Non-pigmented ciliary epithelial cell (primary cell): ENCODE results near the gene KCNK4.

Experiments
- DNase-seq: peaks from one replicate; pipeline ENCODE4 v3.0.0-alpha.2; 2010; ENCODE audit warnings: low read depth

Gene KCNK4

GRCh38 chr11:64291752-64292459 is 804 bp downstream of the KCNK4 start:
- no peak for DNase-seq

- no peak for DNase-seq
Observed at GRCh38 chr11:64292460-64293254, 1.6 kb downstream of the KCNK4 start.

- DNase-seq: no peak
Observed at GRCh38 chr11:64294774-64295173, 3.7 kb downstream of the KCNK4 start.

- no peak for DNase-seq
Observed at GRCh38 chr11:64295760-64296159, 4.7 kb downstream of the KCNK4 start.

- DNase-seq: no peak
Observed at GRCh38 chr11:64296236-64296635, 5.1 kb downstream of the KCNK4 start.

- DNase-seq: no peak
Observed at GRCh38 chr11:64296830-64297698, 6.0 kb downstream of the KCNK4 start.

- DNase-seq: no peak
Observed at GRCh38 chr11:64297699-64298358, 6.7 kb downstream of the KCNK4 start.

- DNase-seq: no peak
Observed at GRCh38 chr11:64298966-64299846, 8.1 kb downstream of the KCNK4 start.

GRCh38 chr11:64299847-64300648 is 8.9 kb downstream of the KCNK4 start, which contains the start of gene CATSPERZ:
TSS of gene CATSPERZ (plus strand) at chr11:64300358. CDS start at chr11:64300411, 53 bp downstream.
- no peak for DNase-seq

GRCh38 chr11:64303109-64304031 is 12.3 kb downstream of the KCNK4 start:
- DNase-seq: no peak

- DNase-seq: no peak
Observed at GRCh38 chr11:64304032-64304315, 12.9 kb downstream of the KCNK4 start.

- no peak for DNase-seq
Observed at GRCh38 chr11:64304316-64305072, 13.4 kb downstream of the KCNK4 start.

- DNase-seq: peak; percentile 76
Observed at GRCh38 chr11:64305075-64305690, 14.1 kb downstream of the KCNK4 start, which contains the start of gene ESRRA. TSS of gene ESRRA (plus strand) at chr11:64305524. CDS start at chr11:64307180, 1,656 bp downstream.

GRCh38 chr11:64305691-64306562 is 14.8 kb downstream of the KCNK4 start:
- DNase-seq: no peak

- DNase-seq: no peak
Observed at GRCh38 chr11:64306563-64306875, 15.4 kb downstream of the KCNK4 start.

- DNase-seq: no peak
Observed at GRCh38 chr11:64306876-64307622, 15.9 kb downstream of the KCNK4 start.
